A549 (cell line): ENCODE data around the gene FCRL6.

Experiments used
- EP300 ChIP-seq, 2 experiments: fragments of >200 bp; sonication (Bioruptor Twin); formaldehyde crosslinking; IDR thresholded peaks; 2 replicates in 1 of 2; 3 replicates in 1 of 2; pipeline ENCODE4 v1.6.1; 2016 to 2017
- KDM1A ChIP-seq: fragments of 200-600 bp; sonication (generic); IDR thresholded peaks from 2 replicates; pipeline ENCODE4 v1.6.1; 2016; ENCODE audit warnings: low read depth, mild to moderate bottlenecking
- MYC ChIP-seq: IDR thresholded peaks from 2 replicates; pipeline ENCODE4 v1.6.1; 2012; ENCODE audit warnings: mild to moderate bottlenecking, inconsistent platforms, low read length, improper control_type of control experiment, borderline replicate concordance
- NFE2L2 ChIP-seq: fragments of 150-350 bp; conservative IDR thresholded peaks from 2 replicates; pipeline ENCODE4 v1.6.1; 2014; ENCODE audit warnings: low read length
- POLR2A ChIP-seq: IDR thresholded peaks from 2 replicates; pipeline ENCODE4 v1.6.1; 2012; ENCODE audit warnings: mild to moderate bottlenecking, low read length
- RARB ChIP-seq: fragments of 250-450 bp; sonication (Bioruptor Pico); IDR thresholded peaks from 2 replicates; pipeline ENCODE4 v1.8.0; 2021; ENCODE audit warnings: mild to moderate bottlenecking, moderate library complexity
- RCOR1 ChIP-seq: fragments of 150-350 bp; IDR thresholded peaks from 2 replicates; pipeline ENCODE4 v1.6.1; 2014; ENCODE audit warnings: antibody characterized with exemption, low read length, low read depth
- TF ChIP-seq, protein P1 (sequence below): fragments of >200 bp; sonication (Bioruptor Twin); formaldehyde crosslinking; IDR thresholded peaks from 3 replicates; pipeline ENCODE4 v1.5.1; 2016
- TF ChIP-seq, protein P2 (sequence below): IDR thresholded peaks from 2 replicates; pipeline ENCODE4 v1.6.1; 2012
- TF ChIP-seq, protein P3 (sequence below): fragments of 200-600 bp; sonication (generic); IDR thresholded peaks from 2 replicates; pipeline ENCODE4 v1.6.1; 2016; ENCODE audit warnings: antibody characterized with exemption, mild to moderate bottlenecking, moderate library complexity
- TF ChIP-seq, protein P4 (sequence below): fragments of 450-650 bp; IDR thresholded peaks from 2 replicates; pipeline ENCODE4 v1.6.1; 2014; ENCODE audit warnings: antibody characterized with exemption
- TF ChIP-seq, protein P5 (sequence below): fragments of 250-450 bp; sonication (Bioruptor Pico); IDR thresholded peaks from 2 replicates; pipeline ENCODE4 v1.5.0; 2021; ENCODE audit warnings: mild to moderate bottlenecking, moderate library complexity, borderline replicate concordance

DNA sequence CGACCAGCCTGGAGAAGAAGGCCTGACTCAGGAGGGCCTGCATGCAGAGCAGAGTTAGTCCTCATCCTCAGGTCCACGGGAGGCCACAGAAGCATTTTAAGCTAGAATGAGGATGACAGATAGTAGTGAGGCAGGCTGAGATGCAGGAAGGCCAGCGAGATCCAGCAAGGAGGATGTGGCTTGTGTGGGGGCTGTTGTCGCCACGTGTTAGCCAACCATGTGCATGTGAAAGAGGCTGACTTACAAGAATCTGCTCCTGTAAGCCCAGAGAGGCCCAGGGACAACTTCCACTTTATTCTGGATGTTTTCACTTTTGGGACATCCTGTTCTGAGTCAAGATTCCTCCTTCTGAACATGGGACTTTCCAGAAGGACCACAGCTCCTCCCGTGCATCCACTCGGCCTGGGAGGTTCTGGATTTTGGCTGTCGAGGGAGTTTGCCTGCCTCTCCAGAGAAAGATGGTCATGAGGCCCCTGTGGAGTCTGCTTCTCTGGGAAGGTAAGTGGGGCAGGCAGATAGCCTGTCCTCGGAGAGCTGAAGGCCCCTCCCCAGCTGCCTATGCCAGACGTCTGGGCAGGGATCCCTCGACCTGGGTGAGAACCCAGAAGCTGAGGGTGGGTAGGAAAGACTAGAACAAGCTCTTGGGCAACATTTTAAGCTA is 24.4 kb downstream of the FCRL6 start, which contains the start of gene SLAMF8:
- TF ChIP-seq EP300 (IDR thresholded peaks at IDR 0.05) (no peak), MYC (no peak), NFE2L2 (no peak), POLR2A (no peak), RARB (CRISPR knock-in tag) (no peak), KDM1A (no peak), RCOR1 (no peak)
- TF ChIP-seq, protein P1, sequence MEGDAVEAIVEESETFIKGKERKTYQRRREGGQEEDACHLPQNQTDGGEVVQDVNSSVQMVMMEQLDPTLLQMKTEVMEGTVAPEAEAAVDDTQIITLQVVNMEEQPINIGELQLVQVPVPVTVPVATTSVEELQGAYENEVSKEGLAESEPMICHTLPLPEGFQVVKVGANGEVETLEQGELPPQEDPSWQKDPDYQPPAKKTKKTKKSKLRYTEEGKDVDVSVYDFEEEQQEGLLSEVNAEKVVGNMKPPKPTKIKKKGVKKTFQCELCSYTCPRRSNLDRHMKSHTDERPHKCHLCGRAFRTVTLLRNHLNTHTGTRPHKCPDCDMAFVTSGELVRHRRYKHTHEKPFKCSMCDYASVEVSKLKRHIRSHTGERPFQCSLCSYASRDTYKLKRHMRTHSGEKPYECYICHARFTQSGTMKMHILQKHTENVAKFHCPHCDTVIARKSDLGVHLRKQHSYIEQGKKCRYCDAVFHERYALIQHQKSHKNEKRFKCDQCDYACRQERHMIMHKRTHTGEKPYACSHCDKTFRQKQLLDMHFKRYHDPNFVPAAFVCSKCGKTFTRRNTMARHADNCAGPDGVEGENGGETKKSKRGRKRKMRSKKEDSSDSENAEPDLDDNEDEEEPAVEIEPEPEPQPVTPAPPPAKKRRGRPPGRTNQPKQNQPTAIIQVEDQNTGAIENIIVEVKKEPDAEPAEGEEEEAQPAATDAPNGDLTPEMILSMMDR = no peak
- TF ChIP-seq, protein P2, sequence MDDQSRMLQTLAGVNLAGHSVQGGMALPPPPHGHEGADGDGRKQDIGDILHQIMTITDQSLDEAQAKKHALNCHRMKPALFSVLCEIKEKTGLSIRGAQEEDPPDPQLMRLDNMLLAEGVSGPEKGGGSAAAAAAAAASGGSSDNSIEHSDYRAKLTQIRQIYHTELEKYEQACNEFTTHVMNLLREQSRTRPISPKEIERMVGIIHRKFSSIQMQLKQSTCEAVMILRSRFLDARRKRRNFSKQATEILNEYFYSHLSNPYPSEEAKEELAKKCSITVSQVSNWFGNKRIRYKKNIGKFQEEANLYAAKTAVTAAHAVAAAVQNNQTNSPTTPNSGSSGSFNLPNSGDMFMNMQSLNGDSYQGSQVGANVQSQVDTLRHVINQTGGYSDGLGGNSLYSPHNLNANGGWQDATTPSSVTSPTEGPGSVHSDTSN = no peak
- TF ChIP-seq, protein P3, sequence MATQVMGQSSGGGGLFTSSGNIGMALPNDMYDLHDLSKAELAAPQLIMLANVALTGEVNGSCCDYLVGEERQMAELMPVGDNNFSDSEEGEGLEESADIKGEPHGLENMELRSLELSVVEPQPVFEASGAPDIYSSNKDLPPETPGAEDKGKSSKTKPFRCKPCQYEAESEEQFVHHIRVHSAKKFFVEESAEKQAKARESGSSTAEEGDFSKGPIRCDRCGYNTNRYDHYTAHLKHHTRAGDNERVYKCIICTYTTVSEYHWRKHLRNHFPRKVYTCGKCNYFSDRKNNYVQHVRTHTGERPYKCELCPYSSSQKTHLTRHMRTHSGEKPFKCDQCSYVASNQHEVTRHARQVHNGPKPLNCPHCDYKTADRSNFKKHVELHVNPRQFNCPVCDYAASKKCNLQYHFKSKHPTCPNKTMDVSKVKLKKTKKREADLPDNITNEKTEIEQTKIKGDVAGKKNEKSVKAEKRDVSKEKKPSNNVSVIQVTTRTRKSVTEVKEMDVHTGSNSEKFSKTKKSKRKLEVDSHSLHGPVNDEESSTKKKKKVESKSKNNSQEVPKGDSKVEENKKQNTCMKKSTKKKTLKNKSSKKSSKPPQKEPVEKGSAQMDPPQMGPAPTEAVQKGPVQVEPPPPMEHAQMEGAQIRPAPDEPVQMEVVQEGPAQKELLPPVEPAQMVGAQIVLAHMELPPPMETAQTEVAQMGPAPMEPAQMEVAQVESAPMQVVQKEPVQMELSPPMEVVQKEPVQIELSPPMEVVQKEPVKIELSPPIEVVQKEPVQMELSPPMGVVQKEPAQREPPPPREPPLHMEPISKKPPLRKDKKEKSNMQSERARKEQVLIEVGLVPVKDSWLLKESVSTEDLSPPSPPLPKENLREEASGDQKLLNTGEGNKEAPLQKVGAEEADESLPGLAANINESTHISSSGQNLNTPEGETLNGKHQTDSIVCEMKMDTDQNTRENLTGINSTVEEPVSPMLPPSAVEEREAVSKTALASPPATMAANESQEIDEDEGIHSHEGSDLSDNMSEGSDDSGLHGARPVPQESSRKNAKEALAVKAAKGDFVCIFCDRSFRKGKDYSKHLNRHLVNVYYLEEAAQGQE = no peak
- TF ChIP-seq, protein P4, sequence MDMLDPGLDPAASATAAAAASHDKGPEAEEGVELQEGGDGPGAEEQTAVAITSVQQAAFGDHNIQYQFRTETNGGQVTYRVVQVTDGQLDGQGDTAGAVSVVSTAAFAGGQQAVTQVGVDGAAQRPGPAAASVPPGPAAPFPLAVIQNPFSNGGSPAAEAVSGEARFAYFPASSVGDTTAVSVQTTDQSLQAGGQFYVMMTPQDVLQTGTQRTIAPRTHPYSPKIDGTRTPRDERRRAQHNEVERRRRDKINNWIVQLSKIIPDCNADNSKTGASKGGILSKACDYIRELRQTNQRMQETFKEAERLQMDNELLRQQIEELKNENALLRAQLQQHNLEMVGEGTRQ = no peak
- TF ChIP-seq, protein P5, sequence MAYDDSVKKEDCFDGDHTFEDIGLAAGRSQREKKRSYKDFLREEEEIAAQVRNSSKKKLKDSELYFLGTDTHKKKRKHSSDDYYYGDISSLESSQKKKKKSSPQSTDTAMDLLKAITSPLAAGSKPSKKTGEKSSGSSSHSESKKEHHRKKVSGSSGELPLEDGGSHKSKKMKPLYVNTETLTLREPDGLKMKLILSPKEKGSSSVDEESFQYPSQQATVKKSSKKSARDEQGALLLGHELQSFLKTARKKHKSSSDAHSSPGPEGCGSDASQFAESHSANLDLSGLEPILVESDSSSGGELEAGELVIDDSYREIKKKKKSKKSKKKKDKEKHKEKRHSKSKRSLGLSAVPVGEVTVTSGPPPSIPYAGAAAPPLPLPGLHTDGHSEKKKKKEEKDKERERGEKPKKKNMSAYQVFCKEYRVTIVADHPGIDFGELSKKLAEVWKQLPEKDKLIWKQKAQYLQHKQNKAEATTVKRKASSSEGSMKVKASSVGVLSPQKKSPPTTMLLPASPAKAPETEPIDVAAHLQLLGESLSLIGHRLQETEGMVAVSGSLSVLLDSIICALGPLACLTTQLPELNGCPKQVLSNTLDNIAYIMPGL (CRISPR knock-in tag) = no peak
